Trophoblast cell (in vitro differentiated cells and primary cell): Measurements from ENCODE around the gene CCDC187.

Source experiments
- DNase-seq, 2 donors: peaks; one replicate each; pipeline ENCODE4 v3.0.0-alpha.2; 2016
- H2AFZ ChIP-seq: 2 replicates; pipeline ENCODE4 v1.6.1; 2013; ENCODE audit warnings: low read length, moderate library complexity, mild to moderate bottlenecking; ENCODE audit not compliant: insufficient read depth, poor library complexity
- H2AK5ac ChIP-seq: 2 replicates; pipeline ENCODE4 v1.6.1; 2013; ENCODE audit warnings: mild to moderate bottlenecking, low read length
- H2BK120ac ChIP-seq: 2 replicates; pipeline ENCODE4 v1.6.1; 2013; ENCODE audit warnings: low read length, mild to moderate bottlenecking, moderate library complexity; ENCODE audit not compliant: insufficient read depth, poor library complexity
- H2BK12ac ChIP-seq: 2 replicates; pipeline ENCODE4 v1.6.1; 2013; ENCODE audit warnings: mild to moderate bottlenecking, low read length, moderate library complexity
- H2BK5ac ChIP-seq: 2 replicates; pipeline ENCODE4 v1.6.1; 2013; ENCODE audit warnings: low read length, low read depth, moderate library complexity, mild to moderate bottlenecking; ENCODE audit not compliant: poor library complexity
- H3K14ac ChIP-seq: 2 replicates; pipeline ENCODE4 v1.6.1; 2013; ENCODE audit warnings: mild to moderate bottlenecking, low read length
- H3K18ac ChIP-seq: 2 replicates; pipeline ENCODE4 v1.6.1; 2013; ENCODE audit warnings: mild to moderate bottlenecking, low read length
- H3K23ac ChIP-seq: 2 replicates; pipeline ENCODE4 v1.6.1; 2013; ENCODE audit warnings: low read length
- H3K27ac ChIP-seq: 2 replicates; pipeline ENCODE4 v1.5.1; 2013; ENCODE audit warnings: low read depth, mild to moderate bottlenecking, inconsistent platforms, low read length, moderate library complexity
- H3K27me3 ChIP-seq: 2 replicates; pipeline ENCODE4 v1.6.1; 2013; ENCODE audit warnings: inconsistent platforms, mild to moderate bottlenecking, low read length, moderate library complexity; ENCODE audit not compliant: insufficient read depth
- H3K36me3 ChIP-seq, 2 experiments: 1 replicate in 1 of 2; 2 replicates in 1 of 2; pipeline ENCODE4 v1.6.1; 2013; ENCODE audit warnings: low read length in 2 of 2, mild to moderate bottlenecking in 2 of 2, moderate library complexity in 1 of 2; ENCODE audit not compliant: insufficient read depth in 2 of 2, control insufficient read depth in 1 of 2
- H3K4ac ChIP-seq: 2 replicates; pipeline ENCODE4 v1.6.1; 2013; ENCODE audit warnings: low read depth, mild to moderate bottlenecking, low read length, moderate library complexity
- H3K4me1 ChIP-seq, 2 experiments: 1 replicate in 1 of 2; 2 replicates in 1 of 2; pipeline ENCODE4 v1.6.1; 2013; ENCODE audit warnings: low read length in 2 of 2, mild to moderate bottlenecking in 2 of 2, moderate library complexity in 1 of 2; ENCODE audit not compliant: insufficient read depth in 2 of 2, control insufficient read depth in 1 of 2
- H3K4me2 ChIP-seq: 2 replicates; pipeline ENCODE4 v1.6.1; 2013; ENCODE audit warnings: inconsistent platforms, mild to moderate bottlenecking, low read length, moderate library complexity
- H3K4me3 ChIP-seq: 2 replicates; pipeline ENCODE4 v1.5.1; 2013; ENCODE audit warnings: mild to moderate bottlenecking, low read depth, low read length, inconsistent platforms
- H3K79me1 ChIP-seq: one replicate; pipeline ENCODE4 v1.6.1; 2013; ENCODE audit warnings: low read length
- H3K79me2 ChIP-seq: 2 replicates; pipeline ENCODE4 v1.6.1; 2013; ENCODE audit warnings: low read length, mild to moderate bottlenecking; ENCODE audit not compliant: control insufficient read depth, insufficient read depth, poor library complexity
- H3K9ac ChIP-seq: 2 replicates; pipeline ENCODE4 v1.6.1; 2013; ENCODE audit warnings: mild to moderate bottlenecking, low read length
- H3K9me3 ChIP-seq: 2 replicates; pipeline ENCODE4 v1.6.1; 2013; ENCODE audit warnings: low read depth, mild to moderate bottlenecking, control low read depth, inconsistent platforms, low read length; ENCODE audit not compliant: insufficient read depth
- H4K12ac ChIP-seq: 2 replicates; pipeline ENCODE4 v1.6.1; 2013; ENCODE audit warnings: low read depth, mild to moderate bottlenecking, low read length, moderate library complexity
- H4K8ac ChIP-seq: 2 replicates; pipeline ENCODE4 v1.6.1; 2013; ENCODE audit warnings: low read depth, mild to moderate bottlenecking, low read length, moderate library complexity
- H4K91ac ChIP-seq: one replicate; pipeline ENCODE4 v1.6.1; 2013; ENCODE audit warnings: low read depth, mild to moderate bottlenecking, low read length, moderate library complexity
- WGBS: extraction: QIAGEN DNeasy Blood & Tissue Kit; methylation state at CpG from one replicate; pipeline ENCODE4 v1.1.7; 2013; ENCODE audit warnings: missing lambda C conversion rate; ENCODE audit not compliant: insufficient read length, insufficient coverage; ENCODE audit errors: extremely low coverage; 5-methylcytosine and 5-hydroxymethylcytosine counted together

CCDC187 gene

GRCh38 chr9:136264031-136264430 lies 39.9 kb downstream of the CCDC187 start:
- WGBS = no CpG with 5 or more reads among the region's 19 CpGs
- H3K23ac ChIP-seq = no peak overlapping the region
- H3K27me3 ChIP-seq = no peaks in the 10 kb centered on the region
- H3K18ac ChIP-seq = no peak overlapping the region
- no peak overlapping the region for H2BK12ac ChIP-seq
- no peak overlapping the region for H3K4ac ChIP-seq
- peaks cover 1% of the 10 kb centered on the region for H3K9me3 ChIP-seq
- H3K79me1 ChIP-seq = peaks cover 3% of the 10 kb centered on the region
- H3K14ac ChIP-seq = no peak overlapping the region
- H2BK5ac ChIP-seq = no peak overlapping the region
- no peak overlapping the region for H3K27ac ChIP-seq
- H4K91ac ChIP-seq = no peak overlapping the region
- no peak overlapping the region for H3K4me2 ChIP-seq
- H3K9ac ChIP-seq = no peak overlapping the region
- H3K4me3 ChIP-seq = no peak overlapping the region
- no peak overlapping the region for H4K12ac ChIP-seq
- no peak overlapping the region for H4K8ac ChIP-seq
- no peak overlapping the region for H2AK5ac ChIP-seq
- no peak for DNase-seq
- H3K4me1 ChIP-seq = peaks cover 5 to 7% of the 10 kb centered on the region in 2 experiments
- H2AFZ ChIP-seq = no peak overlapping the region
- no peaks in the 10 kb centered on the region for H3K36me3 ChIP-seq
- no peak overlapping the region for H2BK120ac ChIP-seq
- H3K79me2 ChIP-seq = no peaks in the 10 kb centered on the region

GRCh38 chr9:136262671-136263178 lies 41.2 kb downstream of the CCDC187 start:
- H3K4ac ChIP-seq = no peak overlapping the region
- H3K4me1 ChIP-seq = peaks cover 5 to 7% of the 10 kb centered on the region in 2 experiments
- H3K27me3 ChIP-seq = no peaks in the 10 kb centered on the region
- H2AFZ ChIP-seq = no peak overlapping the region
- no peak overlapping the region for H3K27ac ChIP-seq
- H3K4me3 ChIP-seq = no peak overlapping the region
- no peak overlapping the region for H3K18ac ChIP-seq
- no peak overlapping the region for H3K14ac ChIP-seq
- H3K4me2 ChIP-seq = no peak overlapping the region
- no peak overlapping the region for H3K9ac ChIP-seq
- H2BK12ac ChIP-seq = no peak overlapping the region
- DNase-seq = no peak
- H3K9me3 ChIP-seq = peaks cover 1% of the 10 kb centered on the region
- H3K79me1 ChIP-seq = peaks cover 3% of the 10 kb centered on the region
- no peak overlapping the region for H4K12ac ChIP-seq
- no peak overlapping the region for H2AK5ac ChIP-seq
- no peaks in the 10 kb centered on the region for H3K36me3 ChIP-seq
- no peak overlapping the region for H2BK120ac ChIP-seq
- H3K79me2 ChIP-seq = no peaks in the 10 kb centered on the region
- no peak overlapping the region for H3K23ac ChIP-seq
- no peak overlapping the region for H4K8ac ChIP-seq
- H4K91ac ChIP-seq = no peak overlapping the region
- no peak overlapping the region for H2BK5ac ChIP-seq
- no CpG with 5 or more reads among the region's 6 CpGs for WGBS

GRCh38 chr9:136261686-136262430 lies 42.0 kb downstream of the CCDC187 start:
- no CpG with 5 or more reads among the region's 28 CpGs for WGBS
- no peak overlapping the region for H3K23ac ChIP-seq
- no peak overlapping the region for H4K91ac ChIP-seq
- no peak overlapping the region for H2BK120ac ChIP-seq
- DNase-seq = no peak
- no peak overlapping the region for H3K18ac ChIP-seq
- no peak overlapping the region for H3K14ac ChIP-seq
- H2AK5ac ChIP-seq = no peak overlapping the region
- no peaks in the 10 kb centered on the region for H3K79me1 ChIP-seq
- H3K79me2 ChIP-seq = no peaks in the 10 kb centered on the region
- H2BK5ac ChIP-seq = no peak overlapping the region
- H3K36me3 ChIP-seq = no peaks in the 10 kb centered on the region
- H4K8ac ChIP-seq = no peak overlapping the region
- no peak overlapping the region for H2BK12ac ChIP-seq
- peaks cover 0 to 2% of the 10 kb centered on the region in 2 experiments for H3K4me1 ChIP-seq
- no peak overlapping the region for H4K12ac ChIP-seq
- H3K9me3 ChIP-seq = peaks cover 1% of the 10 kb centered on the region
- H3K27me3 ChIP-seq = no peaks in the 10 kb centered on the region
- H3K4ac ChIP-seq = no peak overlapping the region
- no peak overlapping the region for H3K4me2 ChIP-seq
- H3K27ac ChIP-seq = no peak overlapping the region
- no peak overlapping the region for H3K9ac ChIP-seq
- no peak overlapping the region for H3K4me3 ChIP-seq
- no peak overlapping the region for H2AFZ ChIP-seq

- H3K18ac ChIP-seq = no peak overlapping the region
These were observed 42.9 kb downstream of the CCDC187 start for GRCh38 chr9:136260936-136261472.

More at GRCh38 chr9:136260936-136261472, 42.9 kb downstream of the CCDC187 start:
- H3K4me2 ChIP-seq = no peak overlapping the region
- H3K27me3 ChIP-seq = no peaks in the 10 kb centered on the region
- H3K4me3 ChIP-seq = no peak overlapping the region
- H4K12ac ChIP-seq = no peak overlapping the region
- no peak overlapping the region for H3K23ac ChIP-seq
- H3K4me1 ChIP-seq = peaks cover 0 to 2% of the 10 kb centered on the region in 2 experiments
- no peak overlapping the region for H3K9ac ChIP-seq
- H3K36me3 ChIP-seq = no peaks in the 10 kb centered on the region
- H3K9me3 ChIP-seq = peaks cover 1% of the 10 kb centered on the region
- H3K14ac ChIP-seq = no peak overlapping the region
- H2BK5ac ChIP-seq = no peak overlapping the region
- no peak overlapping the region for H4K8ac ChIP-seq
- H3K79me1 ChIP-seq = no peaks in the 10 kb centered on the region
- DNase-seq = no peak
- WGBS = no CpG with 5 or more reads among the region's 20 CpGs
- H3K27ac ChIP-seq = no peak overlapping the region
- no peak overlapping the region for H2BK120ac ChIP-seq
- no peak overlapping the region for H4K91ac ChIP-seq
- no peak overlapping the region for H3K4ac ChIP-seq
- no peaks in the 10 kb centered on the region for H3K79me2 ChIP-seq
- no peak overlapping the region for H2AFZ ChIP-seq
- H2BK12ac ChIP-seq = no peak overlapping the region
- H2AK5ac ChIP-seq = no peak overlapping the region
